DOHH2 (cell line): ENCODE data around the gene DIPK1A.

Source experiments
- H3F3A ChIP-seq: fragments of 200-600 bp; sonication (generic), shearing (Covaris generic); 2 replicates; pipeline ENCODE4 v1.6.0; 2016; ENCODE audit warnings: antibody characterized with exemption, mild to moderate bottlenecking; ENCODE audit not compliant: control insufficient read depth, insufficient read depth
- H3K27ac ChIP-seq: fragments of 200-600 bp; sonication (generic); 2 replicates; pipeline ENCODE4 v1.5.1; 2014; ENCODE audit warnings: low read depth, mild to moderate bottlenecking, low read length, moderate library complexity
- H3K27me3 ChIP-seq: fragments of 200-600 bp; sonication (generic); 2 replicates; pipeline ENCODE4 v1.6.1; 2014; ENCODE audit warnings: mild to moderate bottlenecking, low read length, mixed read lengths; ENCODE audit not compliant: control insufficient read depth
- H3K36me3 ChIP-seq: fragments of 200-600 bp; sonication (generic); 2 replicates; pipeline ENCODE4 v1.6.1; 2014; ENCODE audit warnings: mild to moderate bottlenecking, low read length, moderate library complexity, mixed read lengths; ENCODE audit not compliant: control insufficient read depth
- H3K4me1 ChIP-seq: fragments of 200-600 bp; sonication (generic); 2 replicates; pipeline ENCODE4 v1.6.1; 2014; ENCODE audit warnings: mild to moderate bottlenecking, low read length, mixed read lengths; ENCODE audit not compliant: control insufficient read depth
- H3K4me2 ChIP-seq: fragments of 200-600 bp; sonication (generic); 2 replicates; pipeline ENCODE4 v1.6.0; 2014; ENCODE audit warnings: mild to moderate bottlenecking, low read length, moderate library complexity
- H3K4me3 ChIP-seq: fragments of 200-600 bp; sonication (generic); 2 replicates; pipeline ENCODE4 v1.5.1; 2014; ENCODE audit warnings: mild to moderate bottlenecking, low read length, mixed read lengths
- H3K79me2 ChIP-seq: fragments of 200-600 bp; sonication (generic); 2 replicates; pipeline ENCODE4 v1.6.1; 2014; ENCODE audit warnings: mild to moderate bottlenecking, low read length, mixed read lengths; ENCODE audit not compliant: control insufficient read depth
- H3K9me2 ChIP-seq: fragments of 200-600 bp; sonication (generic); replicated peaks from 2 replicates; pipeline ENCODE4 v1.6.1; 2014; ENCODE audit warnings: mild to moderate bottlenecking, low read length, mixed read lengths; ENCODE audit not compliant: control insufficient read depth
- H3K9me3 ChIP-seq: fragments of 200-600 bp; sonication (generic); 2 replicates; pipeline ENCODE4 v1.6.1; 2014; ENCODE audit warnings: antibody characterized with exemption, low read length, mixed read lengths; ENCODE audit not compliant: control insufficient read depth, insufficient read depth
- H4K20me1 ChIP-seq: fragments of 200-600 bp; sonication (generic); 2 replicates; pipeline ENCODE4 v1.6.0; 2014; ENCODE audit warnings: low read depth, mild to moderate bottlenecking, antibody characterized with exemption, low read length, moderate library complexity; ENCODE audit not compliant: control insufficient read depth, insufficient read depth
- EZH2phosphoT487 ChIP-seq: fragments of 200-600 bp; sonication (generic); IDR thresholded peaks from 2 replicates; pipeline ENCODE4 v1.6.1; 2017; ENCODE audit warnings: borderline replicate concordance, mild to moderate bottlenecking, antibody characterized with exemption, low read length, moderate library complexity, mixed read lengths
- TF ChIP-seq, protein P1 (sequence below): fragments of 200-600 bp; sonication (generic); IDR thresholded peaks from one replicate; pipeline ENCODE4 v1.5.1; 2014; ENCODE audit warnings: antibody characterized with exemption, mild to moderate bottlenecking, low read depth, low read length; ENCODE audit not compliant: poor library complexity, severe bottlenecking

Gene DIPK1A

GRCh38 chr1:92831368-92831761 lies 129.9 kb downstream of the DIPK1A start:
- Histone ChIP-seq H3K36me3 (peaks cover 45% of the 10 kb centered on the region), H3K9me2 (no peaks in the 10 kb centered on the region), H3K27ac (no peak overlapping the region), H3K79me2 (peaks cover 46% of the 10 kb centered on the region), H3F3A (peaks cover 29% of the 10 kb centered on the region), H3K27me3 (no peaks in the 10 kb centered on the region), H3K4me2 (peak overlapping the region; percentile 48), H4K20me1 (peaks cover 33% of the 10 kb centered on the region), H3K4me3 (peak overlapping the region; percentile 90), H3K9me3 (no peaks in the 10 kb centered on the region), H3K4me1 (peaks cover 37% of the 10 kb centered on the region)
- no peak for TF ChIP-seq EZH2phosphoT487
- TF ChIP-seq, protein P1, sequence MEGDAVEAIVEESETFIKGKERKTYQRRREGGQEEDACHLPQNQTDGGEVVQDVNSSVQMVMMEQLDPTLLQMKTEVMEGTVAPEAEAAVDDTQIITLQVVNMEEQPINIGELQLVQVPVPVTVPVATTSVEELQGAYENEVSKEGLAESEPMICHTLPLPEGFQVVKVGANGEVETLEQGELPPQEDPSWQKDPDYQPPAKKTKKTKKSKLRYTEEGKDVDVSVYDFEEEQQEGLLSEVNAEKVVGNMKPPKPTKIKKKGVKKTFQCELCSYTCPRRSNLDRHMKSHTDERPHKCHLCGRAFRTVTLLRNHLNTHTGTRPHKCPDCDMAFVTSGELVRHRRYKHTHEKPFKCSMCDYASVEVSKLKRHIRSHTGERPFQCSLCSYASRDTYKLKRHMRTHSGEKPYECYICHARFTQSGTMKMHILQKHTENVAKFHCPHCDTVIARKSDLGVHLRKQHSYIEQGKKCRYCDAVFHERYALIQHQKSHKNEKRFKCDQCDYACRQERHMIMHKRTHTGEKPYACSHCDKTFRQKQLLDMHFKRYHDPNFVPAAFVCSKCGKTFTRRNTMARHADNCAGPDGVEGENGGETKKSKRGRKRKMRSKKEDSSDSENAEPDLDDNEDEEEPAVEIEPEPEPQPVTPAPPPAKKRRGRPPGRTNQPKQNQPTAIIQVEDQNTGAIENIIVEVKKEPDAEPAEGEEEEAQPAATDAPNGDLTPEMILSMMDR: no peak

DNA sequence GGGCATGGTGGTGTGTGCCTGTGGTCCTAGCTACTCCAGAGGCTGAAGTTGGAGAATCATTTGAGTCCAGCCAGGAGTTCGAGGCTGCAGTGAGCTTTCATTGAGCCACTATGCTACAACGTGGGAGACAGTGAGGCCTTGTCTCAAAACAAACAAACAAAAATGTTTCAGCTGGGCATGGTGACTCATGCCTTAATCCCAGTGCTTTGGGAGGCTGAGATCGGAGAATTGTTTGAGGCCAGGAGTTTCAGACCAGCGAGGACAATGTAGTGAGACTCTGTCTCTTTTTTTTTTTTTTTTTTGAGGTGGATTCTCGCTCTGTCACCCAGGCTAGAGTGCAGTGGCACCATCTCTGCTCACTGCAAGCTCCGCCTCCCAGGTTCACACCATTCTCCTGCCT lies 134.5 kb downstream of the DIPK1A start:
- no peak overlapping the region for H3K4me2 ChIP-seq

DNA sequence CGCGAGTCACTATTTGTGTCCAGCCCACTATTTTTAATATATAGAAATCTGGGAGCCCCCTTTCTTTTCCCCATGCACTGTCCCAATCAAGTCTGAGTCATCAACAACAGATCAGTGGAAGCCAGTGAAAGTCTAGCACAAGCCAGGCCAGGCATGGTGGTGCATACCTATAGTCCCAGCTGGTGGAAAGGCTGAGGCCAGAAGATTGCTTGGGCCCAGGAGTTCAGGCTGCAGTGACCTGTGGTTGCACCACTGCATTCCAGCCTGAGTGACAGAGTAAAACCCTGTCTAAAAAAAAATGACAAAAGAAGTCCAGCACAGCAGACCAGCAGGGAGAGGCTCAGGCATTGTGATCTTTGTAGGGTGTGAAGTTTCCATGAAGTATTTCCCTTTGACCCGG lies 138.4 kb downstream of the DIPK1A start:
- no peaks in the 10 kb centered on the region for H3K9me2 ChIP-seq
- H3K79me2 ChIP-seq: no peaks in the 10 kb centered on the region
- no peaks in the 10 kb centered on the region for H3F3A ChIP-seq
- H4K20me1 ChIP-seq: no peaks in the 10 kb centered on the region
- no peaks in the 10 kb centered on the region for H3K4me1 ChIP-seq
- no peaks in the 10 kb centered on the region for H3K9me3 ChIP-seq
- no peaks in the 10 kb centered on the region for H3K36me3 ChIP-seq
- H3K4me3 ChIP-seq: no peak overlapping the region
- no peak overlapping the region for H3K4me2 ChIP-seq
- TF ChIP-seq, protein P1: no peak
- TF ChIP-seq EZH2phosphoT487: no peak
- no peak overlapping the region for H3K27ac ChIP-seq
- no peaks in the 10 kb centered on the region for H3K27me3 ChIP-seq

More for the DNA sequence above, 134.5 kb downstream of the DIPK1A start:
- Histone ChIP-seq H3K9me2 (no peaks in the 10 kb centered on the region), H3K27me3 (no peaks in the 10 kb centered on the region), H3K4me3 (no peak overlapping the region), H3F3A (no peaks in the 10 kb centered on the region), H4K20me1 (no peaks in the 10 kb centered on the region), H3K4me1 (peaks cover 6% of the 10 kb centered on the region), H3K27ac (no peak overlapping the region), H3K79me2 (peaks cover under 1% of the 10 kb centered on the region), H3K36me3 (no peaks in the 10 kb centered on the region), H3K9me3 (no peaks in the 10 kb centered on the region)
- TF ChIP-seq EZH2phosphoT487: no peak
- TF ChIP-seq, protein P1: no peak
